ENCODE measurements around the gene CDADC1. TPM values are rescaled to one million over a fixed set of nuclear protein-coding genes. Genes with fewer than 3 reads are reported as not detected.
A peak's percentile ranks its signal among the peaks of the same experiment; 100 is the strongest.

CDADC1 gene
- total RNA-seq, 1 donor from 2014 or later = 3.3 TPM

DNA sequence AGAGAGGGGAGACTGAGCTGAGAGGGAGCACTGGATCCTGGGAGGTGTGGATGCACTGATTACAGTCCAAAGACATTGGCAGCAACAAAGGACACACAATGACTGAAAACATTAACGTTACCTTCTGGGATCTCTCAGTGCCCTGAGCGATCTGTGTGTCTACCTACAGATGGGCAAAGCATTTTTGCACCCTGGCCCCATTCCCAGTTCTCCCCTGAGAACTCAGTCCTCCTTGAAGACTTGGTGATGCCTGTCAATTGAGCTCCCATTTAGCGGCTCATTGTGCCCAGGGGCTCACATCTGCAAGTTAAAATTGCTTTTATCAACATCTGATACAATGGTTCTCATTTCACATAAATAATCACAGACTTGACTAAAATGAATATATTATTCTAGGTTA is 62.5 kb downstream of the CDADC1 start:
- TF ChIP-seq, protein P1, sequence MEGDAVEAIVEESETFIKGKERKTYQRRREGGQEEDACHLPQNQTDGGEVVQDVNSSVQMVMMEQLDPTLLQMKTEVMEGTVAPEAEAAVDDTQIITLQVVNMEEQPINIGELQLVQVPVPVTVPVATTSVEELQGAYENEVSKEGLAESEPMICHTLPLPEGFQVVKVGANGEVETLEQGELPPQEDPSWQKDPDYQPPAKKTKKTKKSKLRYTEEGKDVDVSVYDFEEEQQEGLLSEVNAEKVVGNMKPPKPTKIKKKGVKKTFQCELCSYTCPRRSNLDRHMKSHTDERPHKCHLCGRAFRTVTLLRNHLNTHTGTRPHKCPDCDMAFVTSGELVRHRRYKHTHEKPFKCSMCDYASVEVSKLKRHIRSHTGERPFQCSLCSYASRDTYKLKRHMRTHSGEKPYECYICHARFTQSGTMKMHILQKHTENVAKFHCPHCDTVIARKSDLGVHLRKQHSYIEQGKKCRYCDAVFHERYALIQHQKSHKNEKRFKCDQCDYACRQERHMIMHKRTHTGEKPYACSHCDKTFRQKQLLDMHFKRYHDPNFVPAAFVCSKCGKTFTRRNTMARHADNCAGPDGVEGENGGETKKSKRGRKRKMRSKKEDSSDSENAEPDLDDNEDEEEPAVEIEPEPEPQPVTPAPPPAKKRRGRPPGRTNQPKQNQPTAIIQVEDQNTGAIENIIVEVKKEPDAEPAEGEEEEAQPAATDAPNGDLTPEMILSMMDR (conservative IDR thresholded peaks at IDR 0.05; ENCODE audit: low read depth, low read length) = no peak
- no peak overlapping the region for H3K4me3 ChIP-seq (ENCODE audit: low read depth, low read length)
- DNase-seq (ENCODE audit: low read depth) = no peak

DNA sequence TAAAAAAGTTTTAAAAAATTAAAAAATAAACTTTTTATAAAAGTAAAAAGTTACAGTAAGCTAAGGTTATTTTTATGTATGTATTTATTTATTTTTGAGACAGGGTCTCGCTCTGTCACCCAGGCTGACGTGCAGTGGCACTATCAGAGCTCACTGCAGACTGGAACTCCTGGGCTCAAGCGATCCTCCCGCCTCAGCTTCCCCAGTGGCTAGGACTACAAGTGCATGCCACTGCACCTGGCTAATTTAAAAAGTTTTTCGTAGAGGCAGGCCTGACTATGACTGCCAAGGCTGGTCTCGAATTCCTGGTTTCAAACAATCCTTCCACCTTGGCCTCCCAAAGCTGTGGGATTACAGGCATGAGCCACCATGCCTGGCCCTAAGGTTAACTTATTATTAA is 64.1 kb downstream of the CDADC1 start:
- DNase-seq (ENCODE audit: low read depth) = no peak
- no peak overlapping the region for H3K4me3 ChIP-seq (ENCODE audit: low read depth, low read length)
- TF ChIP-seq, protein P1 (conservative IDR thresholded peaks at IDR 0.05; ENCODE audit: low read depth, low read length) = no peak

DNA sequence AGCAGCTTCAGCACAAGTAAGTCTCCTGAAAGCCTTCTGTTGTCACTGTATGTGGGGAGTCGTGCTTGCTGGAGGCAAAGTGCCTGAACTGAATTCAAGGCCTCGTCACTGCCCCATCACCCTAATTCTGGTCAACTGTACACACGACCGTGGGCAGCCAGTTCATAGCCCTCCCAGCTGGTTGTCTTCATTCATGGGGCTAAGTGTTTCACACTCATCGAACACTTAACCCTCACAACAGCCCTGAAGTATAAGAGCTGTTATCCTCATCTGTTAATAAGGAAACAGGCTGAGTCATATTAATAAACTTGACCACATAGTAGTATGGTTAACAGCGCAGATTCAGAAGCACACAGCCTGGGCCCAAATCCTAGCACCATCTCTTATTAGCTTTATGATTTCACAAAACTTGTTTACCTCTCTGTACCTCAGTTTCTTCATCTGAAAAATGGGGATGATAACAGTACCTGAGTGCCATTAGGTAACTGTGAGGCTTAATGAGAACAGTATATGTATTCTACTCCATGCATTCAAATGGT is 66.7 kb downstream of the CDADC1 start:
- peak; percentile 59 for DNase-seq (ENCODE audit: low read depth)
- TF ChIP-seq, protein P1 (conservative IDR thresholded peaks at IDR 0.05; ENCODE audit: low read depth, low read length) = no peak
- H3K4me3 ChIP-seq (ENCODE audit: low read depth, low read length) = no peak overlapping the region

DNA sequence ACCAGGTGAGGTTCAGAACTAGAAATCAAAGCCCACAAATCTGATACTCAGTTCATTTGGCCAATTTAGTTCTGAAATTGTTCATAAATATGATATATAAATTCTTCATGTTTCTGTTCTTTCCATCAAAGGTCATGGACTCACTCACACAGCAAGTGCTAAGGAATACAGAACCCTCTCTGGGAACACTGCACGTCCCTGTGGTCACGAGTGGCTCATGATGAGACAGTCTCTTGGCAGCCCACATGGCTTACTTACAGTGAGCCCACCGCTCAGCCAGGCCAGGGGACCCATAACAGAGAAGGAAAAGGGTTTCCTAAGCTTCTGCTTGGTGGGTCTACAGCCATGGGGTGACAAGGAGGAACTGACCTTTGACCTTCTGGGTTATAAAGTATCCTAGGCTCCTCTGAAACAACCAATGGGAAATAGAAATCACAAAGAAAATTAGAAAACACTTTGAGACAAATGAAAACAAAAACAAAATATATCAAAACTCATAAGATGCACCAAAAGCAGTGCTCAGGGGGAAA is 67.4 kb downstream of the CDADC1 start:
- no peak overlapping the region for H3K4me3 ChIP-seq (ENCODE audit: low read depth, low read length)
- DNase-seq (ENCODE audit: low read depth) = no peak
- TF ChIP-seq, protein P1 (conservative IDR thresholded peaks at IDR 0.05; ENCODE audit: low read depth, low read length) = no peak

DNA sequence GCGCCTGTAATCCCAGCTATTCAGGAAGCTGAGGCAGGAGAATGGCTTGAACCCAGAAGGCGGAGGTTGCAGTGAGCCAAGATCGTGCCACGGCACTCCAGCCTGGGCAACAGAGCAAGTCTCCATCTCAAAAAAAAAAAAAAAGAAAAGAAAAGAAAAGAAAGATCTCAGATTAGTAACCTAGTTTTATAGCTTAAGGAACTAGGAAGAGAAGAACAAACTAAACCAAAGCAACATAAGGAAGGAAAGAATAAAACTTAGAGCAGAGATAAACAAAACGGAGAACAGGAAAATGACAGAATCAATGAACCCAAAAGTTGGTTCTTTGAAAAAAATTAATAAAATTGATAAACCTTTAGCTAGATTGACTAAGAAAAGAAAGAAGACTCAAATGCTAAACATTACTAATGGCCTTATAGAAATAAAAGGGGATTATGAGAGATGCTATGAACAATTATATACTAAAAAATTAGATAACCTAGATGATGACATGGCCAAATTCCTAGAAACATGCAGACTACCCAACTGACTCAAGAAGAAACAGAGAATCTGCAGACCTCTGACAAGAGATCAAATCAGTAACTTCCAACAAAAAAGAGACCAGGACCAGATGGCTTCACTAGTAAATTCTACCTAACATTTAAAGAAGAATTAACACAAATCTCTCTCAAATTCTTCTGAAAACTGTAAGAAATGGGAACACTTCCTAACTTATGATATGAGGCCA is 68.2 kb downstream of the CDADC1 start:
- TF ChIP-seq, protein P1 (conservative IDR thresholded peaks at IDR 0.05; ENCODE audit: low read depth, low read length) = no peak
- DNase-seq (ENCODE audit: low read depth) = no peak

DNA sequence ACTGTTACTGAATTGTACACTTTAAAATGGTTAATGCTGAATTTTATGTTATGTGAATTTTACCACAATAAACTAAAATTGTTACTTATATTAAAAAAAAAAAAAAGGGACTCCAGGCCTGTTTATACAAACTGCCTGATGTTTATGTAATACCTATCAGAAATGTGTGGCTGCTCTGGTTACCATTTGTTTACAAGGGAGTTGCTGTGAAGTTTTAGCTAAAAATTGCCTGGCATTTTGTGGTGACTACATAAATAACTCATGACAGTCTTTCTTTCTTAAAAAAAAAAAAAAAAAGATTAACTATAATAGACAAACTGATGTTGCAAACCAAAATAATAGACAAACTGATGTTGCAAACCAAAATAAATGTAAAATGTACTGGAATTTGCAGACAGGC is 71.8 kb downstream of the CDADC1 start:
- H3K4me3 ChIP-seq (ENCODE audit: low read depth, low read length) = no peak overlapping the region
- DNase-seq (ENCODE audit: low read depth) = no peak
- TF ChIP-seq, protein P1 (conservative IDR thresholded peaks at IDR 0.05; ENCODE audit: low read depth, low read length) = no peak

More for the DNA sequence above, 68.2 kb downstream of the CDADC1 start:
- H3K4me3 ChIP-seq (ENCODE audit: low read depth, low read length) = no peak overlapping the region
